ENCODE results near the gene KLC3. TPM values are rescaled to one million over a fixed set of nuclear protein-coding genes. Genes with fewer than 3 reads are reported as not detected.

The KLC3 gene
- total and polyA plus RNA-seq, 2 of the 8 experiments (the other 6 are each of a cell fraction or from before 2014, with no cell fraction given): 1.3 to 2.8 TPM

DNA sequence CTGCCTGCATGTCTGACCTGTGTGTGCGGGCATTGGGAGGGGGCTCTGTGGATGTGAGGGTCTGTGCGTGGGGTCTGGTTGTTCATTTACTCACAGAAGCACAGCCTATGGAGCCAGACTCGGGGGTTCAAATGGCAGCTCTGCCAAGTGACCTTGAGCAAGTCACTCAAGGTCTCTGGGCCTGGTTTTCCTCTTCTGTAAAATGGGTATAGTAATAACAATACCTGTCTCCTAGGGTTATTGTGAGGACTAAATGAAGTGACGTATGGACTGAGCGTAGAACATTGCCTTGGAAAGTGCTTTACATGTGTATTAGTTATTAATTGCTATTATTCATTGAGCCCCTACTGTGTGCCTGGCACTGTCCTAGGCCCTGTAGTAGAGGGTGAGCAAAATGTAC, 42.3 kb upstream of the KLC3 start (continued):
- TF ChIP-seq, protein P1, sequence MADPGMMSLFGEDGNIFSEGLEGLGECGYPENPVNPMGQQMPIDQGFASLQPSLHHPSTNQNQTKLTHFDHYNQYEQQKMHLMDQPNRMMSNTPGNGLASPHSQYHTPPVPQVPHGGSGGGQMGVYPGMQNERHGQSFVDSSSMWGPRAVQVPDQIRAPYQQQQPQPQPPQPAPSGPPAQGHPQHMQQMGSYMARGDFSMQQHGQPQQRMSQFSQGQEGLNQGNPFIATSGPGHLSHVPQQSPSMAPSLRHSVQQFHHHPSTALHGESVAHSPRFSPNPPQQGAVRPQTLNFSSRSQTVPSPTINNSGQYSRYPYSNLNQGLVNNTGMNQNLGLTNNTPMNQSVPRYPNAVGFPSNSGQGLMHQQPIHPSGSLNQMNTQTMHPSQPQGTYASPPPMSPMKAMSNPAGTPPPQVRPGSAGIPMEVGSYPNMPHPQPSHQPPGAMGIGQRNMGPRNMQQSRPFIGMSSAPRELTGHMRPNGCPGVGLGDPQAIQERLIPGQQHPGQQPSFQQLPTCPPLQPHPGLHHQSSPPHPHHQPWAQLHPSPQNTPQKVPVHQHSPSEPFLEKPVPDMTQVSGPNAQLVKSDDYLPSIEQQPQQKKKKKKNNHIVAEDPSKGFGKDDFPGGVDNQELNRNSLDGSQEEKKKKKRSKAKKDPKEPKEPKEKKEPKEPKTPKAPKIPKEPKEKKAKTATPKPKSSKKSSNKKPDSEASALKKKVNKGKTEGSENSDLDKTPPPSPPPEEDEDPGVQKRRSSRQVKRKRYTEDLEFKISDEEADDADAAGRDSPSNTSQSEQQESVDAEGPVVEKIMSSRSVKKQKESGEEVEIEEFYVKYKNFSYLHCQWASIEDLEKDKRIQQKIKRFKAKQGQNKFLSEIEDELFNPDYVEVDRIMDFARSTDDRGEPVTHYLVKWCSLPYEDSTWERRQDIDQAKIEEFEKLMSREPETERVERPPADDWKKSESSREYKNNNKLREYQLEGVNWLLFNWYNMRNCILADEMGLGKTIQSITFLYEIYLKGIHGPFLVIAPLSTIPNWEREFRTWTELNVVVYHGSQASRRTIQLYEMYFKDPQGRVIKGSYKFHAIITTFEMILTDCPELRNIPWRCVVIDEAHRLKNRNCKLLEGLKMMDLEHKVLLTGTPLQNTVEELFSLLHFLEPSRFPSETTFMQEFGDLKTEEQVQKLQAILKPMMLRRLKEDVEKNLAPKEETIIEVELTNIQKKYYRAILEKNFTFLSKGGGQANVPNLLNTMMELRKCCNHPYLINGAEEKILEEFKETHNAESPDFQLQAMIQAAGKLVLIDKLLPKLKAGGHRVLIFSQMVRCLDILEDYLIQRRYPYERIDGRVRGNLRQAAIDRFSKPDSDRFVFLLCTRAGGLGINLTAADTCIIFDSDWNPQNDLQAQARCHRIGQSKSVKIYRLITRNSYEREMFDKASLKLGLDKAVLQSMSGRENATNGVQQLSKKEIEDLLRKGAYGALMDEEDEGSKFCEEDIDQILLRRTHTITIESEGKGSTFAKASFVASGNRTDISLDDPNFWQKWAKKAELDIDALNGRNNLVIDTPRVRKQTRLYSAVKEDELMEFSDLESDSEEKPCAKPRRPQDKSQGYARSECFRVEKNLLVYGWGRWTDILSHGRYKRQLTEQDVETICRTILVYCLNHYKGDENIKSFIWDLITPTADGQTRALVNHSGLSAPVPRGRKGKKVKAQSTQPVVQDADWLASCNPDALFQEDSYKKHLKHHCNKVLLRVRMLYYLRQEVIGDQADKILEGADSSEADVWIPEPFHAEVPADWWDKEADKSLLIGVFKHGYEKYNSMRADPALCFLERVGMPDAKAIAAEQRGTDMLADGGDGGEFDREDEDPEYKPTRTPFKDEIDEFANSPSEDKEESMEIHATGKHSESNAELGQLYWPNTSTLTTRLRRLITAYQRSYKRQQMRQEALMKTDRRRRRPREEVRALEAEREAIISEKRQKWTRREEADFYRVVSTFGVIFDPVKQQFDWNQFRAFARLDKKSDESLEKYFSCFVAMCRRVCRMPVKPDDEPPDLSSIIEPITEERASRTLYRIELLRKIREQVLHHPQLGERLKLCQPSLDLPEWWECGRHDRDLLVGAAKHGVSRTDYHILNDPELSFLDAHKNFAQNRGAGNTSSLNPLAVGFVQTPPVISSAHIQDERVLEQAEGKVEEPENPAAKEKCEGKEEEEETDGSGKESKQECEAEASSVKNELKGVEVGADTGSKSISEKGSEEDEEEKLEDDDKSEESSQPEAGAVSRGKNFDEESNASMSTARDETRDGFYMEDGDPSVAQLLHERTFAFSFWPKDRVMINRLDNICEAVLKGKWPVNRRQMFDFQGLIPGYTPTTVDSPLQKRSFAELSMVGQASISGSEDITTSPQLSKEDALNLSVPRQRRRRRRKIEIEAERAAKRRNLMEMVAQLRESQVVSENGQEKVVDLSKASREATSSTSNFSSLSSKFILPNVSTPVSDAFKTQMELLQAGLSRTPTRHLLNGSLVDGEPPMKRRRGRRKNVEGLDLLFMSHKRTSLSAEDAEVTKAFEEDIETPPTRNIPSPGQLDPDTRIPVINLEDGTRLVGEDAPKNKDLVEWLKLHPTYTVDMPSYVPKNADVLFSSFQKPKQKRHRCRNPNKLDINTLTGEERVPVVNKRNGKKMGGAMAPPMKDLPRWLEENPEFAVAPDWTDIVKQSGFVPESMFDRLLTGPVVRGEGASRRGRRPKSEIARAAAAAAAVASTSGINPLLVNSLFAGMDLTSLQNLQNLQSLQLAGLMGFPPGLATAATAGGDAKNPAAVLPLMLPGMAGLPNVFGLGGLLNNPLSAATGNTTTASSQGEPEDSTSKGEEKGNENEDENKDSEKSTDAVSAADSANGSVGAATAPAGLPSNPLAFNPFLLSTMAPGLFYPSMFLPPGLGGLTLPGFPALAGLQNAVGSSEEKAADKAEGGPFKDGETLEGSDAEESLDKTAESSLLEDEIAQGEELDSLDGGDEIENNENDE (IDR thresholded peaks at IDR 0.05; ENCODE audit: insufficient replicate concordance, low read length): no peak
- no peak for TF ChIP-seq SIX5 (IDR thresholded peaks at IDR 0.05; ENCODE audit: low read depth, low read length)
- TF ChIP-seq RFX5 (IDR thresholded peaks at IDR 0.05; ENCODE audit: borderline replicate concordance, low read depth, low read length): no peak
- no peak for TF ChIP-seq TBP (IDR thresholded peaks at IDR 0.05; ENCODE audit: low read depth, low read length)
- no peak for TF ChIP-seq GABPA (IDR thresholded peaks at IDR 0.05; ENCODE audit: borderline replicate concordance, insufficient read depth, low read length)
- TF ChIP-seq CTCF (IDR thresholded peaks at IDR 0.05; ENCODE audit: control extremely low read depth in 1 of 3, insufficient read depth in 1 of 3, low read depth in 1 of 3, low read length in 3 of 3): no peak
- no peak for TF ChIP-seq RBBP5 (IDR thresholded peaks at IDR 0.05; ENCODE audit: borderline replicate concordance, low read depth, low read length)
- no peak for TF ChIP-seq CHD1 (IDR thresholded peaks at IDR 0.05; ENCODE audit: low read depth, low read length)
- no peak for TF ChIP-seq RNF2 (IDR thresholded peaks at IDR 0.05; ENCODE audit: borderline replicate concordance, low read depth, low read length, missing control alignments, poor library complexity, severe bottlenecking)

All from H1 (cell line).